Testis (tissue), 3 donors: Measurements from ENCODE around the gene TGFBRAP1. TPM values are rescaled to one million over a fixed set of nuclear protein-coding genes. Genes with fewer than 3 reads are reported as not detected.
A peak's percentile ranks its signal among the peaks of the same experiment; 100 is the strongest.

ENCODE experiments used
- DNase-seq: peaks from one replicate; pipeline ENCODE4 v3.0.0-alpha.2; 2019
- H3K27ac ChIP-seq, 2 donors: fragments of 200-600 bp; sonication (generic); one replicate each; pipeline ENCODE4 v1.5.1; 2019
- H3K27me3 ChIP-seq: fragments of 200-600 bp; sonication (generic); one replicate; pipeline ENCODE4 v1.5.1; 2019
- H3K36me3 ChIP-seq: fragments of 200-600 bp; sonication (generic); one replicate; pipeline ENCODE4 v1.5.1; 2017; ENCODE audit warnings: low read depth; ENCODE audit errors: missing control alignments
- H3K4me1 ChIP-seq: fragments of 200-600 bp; sonication (generic); one replicate; pipeline ENCODE4 v1.5.1; 2019
- H3K4me3 ChIP-seq, 2 donors: fragments of 200-600 bp; sonication (generic); one replicate each; pipeline ENCODE4 v1.5.1; 2017 to 2019
- H3K9me3 ChIP-seq: fragments of 200-600 bp; sonication (generic); one replicate; pipeline ENCODE4 v1.5.1; 2017
- CTCF ChIP-seq, 3 experiments: fragments of 450-650 bp in 2 of 3; fragments of 200-600 bp in 1 of 3; sonication (generic) in 1 of 3; IDR thresholded peaks; one replicate each; pipeline ENCODE4 v1.5.1; 2016 to 2019; ENCODE audit warnings: antibody characterized with exemption in 3 of 3, mild to moderate bottlenecking in 2 of 3, moderate library complexity in 1 of 3
- POLR2A ChIP-seq: fragments of 450-650 bp; IDR thresholded peaks from one replicate; pipeline ENCODE4 v1.6.1; 2017; ENCODE audit warnings: antibody characterized with exemption, mild to moderate bottlenecking, moderate library complexity
- WGBS, 2 donors: methylation state at CpG; one replicate each; pipeline ENCODE4 v1.1.5; 2018; 5-methylcytosine and 5-hydroxymethylcytosine counted together
- intact Hi-C: fragments of 100-400 bp; cut with DNase I; formaldehyde crosslinking; loops from one replicate; pipeline ENCODE4 v1.15.1; 2023; ENCODE audit warnings: low total_unique reads
- polyA plus RNA-seq: library from polyadenylated mRNA; stranded (reverse); fragments of 350-450 nt; fragmentation: Illumina TruSeq; extraction: RNeasy Lipid Tissue Mini Kit (QIAGEN cat#74804); gene quantifications from one replicate; pipeline ENCODE4 v1.2.3, GENCODE V29; 2014; ENCODE audit warnings: low read depth, low replicate concordance; ENCODE audit not compliant: insufficient read depth
- total RNA-seq, 2 donors: library from RNA; depleted of rRNA; stranded (reverse); fragments of >200 nt; gene quantifications; one replicate each; pipeline ENCODE4 v1.2.3, GENCODE V29; 2016

Gene TGFBRAP1
- total and polyA plus RNA-seq, 3 donors from 2014 or later: 7.3 to 16.3 (median 10.8) TPM

DNA sequence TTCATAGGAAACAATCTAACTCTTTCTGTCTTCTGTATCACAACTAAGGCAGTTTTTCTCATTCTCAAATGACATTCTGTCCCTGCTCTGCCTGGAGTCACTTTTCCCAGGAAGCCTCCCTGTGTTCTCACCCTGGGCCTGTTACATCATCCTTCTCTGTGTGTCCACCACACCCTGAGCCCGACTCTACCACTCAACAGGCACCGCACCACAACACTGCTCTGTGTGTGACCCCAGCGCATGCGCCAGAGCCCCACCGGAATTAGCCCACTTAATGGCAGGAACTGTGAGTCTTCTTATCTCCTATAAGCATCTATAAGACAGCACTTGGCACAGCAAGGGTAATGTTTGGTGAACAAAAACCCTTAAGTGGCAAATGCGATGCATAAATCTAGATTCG lies 32.3 kb downstream of the TGFBRAP1 start:
- WGBS, 2 donors: 91 to 94% methylated on average over 7 of the region's 7 CpGs
- Histone ChIP-seq H3K4me3 (no peak overlapping the region), H3K36me3 (no peaks in the 10 kb centered on the region), H3K27ac (no peak overlapping the region), H3K4me1 (no peaks in the 10 kb centered on the region), H3K27me3 (no peaks in the 10 kb centered on the region), H3K9me3 (no peaks in the 10 kb centered on the region)
- no peak for DNase-seq
- TF ChIP-seq POLR2A (no peak), CTCF (IDR thresholded peaks at IDR 0.05) (no peak)
- intact Hi-C loops: no loop called here

GRCh38 chr2:105296017-105296611 lies 33.4 kb downstream of the TGFBRAP1 start:
- 88 to 94% methylated on average over 7 of the region's 7 CpGs for WGBS, 2 donors
- TF ChIP-seq CTCF (IDR thresholded peaks at IDR 0.05) (no peak), POLR2A (no peak)
- Histone ChIP-seq H3K9me3 (no peaks in the 10 kb centered on the region), H3K36me3 (no peaks in the 10 kb centered on the region), H3K27ac (no peak overlapping the region), H3K27me3 (no peaks in the 10 kb centered on the region), H3K4me3 (no peak overlapping the region), H3K4me1 (no peaks in the 10 kb centered on the region)
- no peak for DNase-seq
- intact Hi-C loops: no loop called here

DNA sequence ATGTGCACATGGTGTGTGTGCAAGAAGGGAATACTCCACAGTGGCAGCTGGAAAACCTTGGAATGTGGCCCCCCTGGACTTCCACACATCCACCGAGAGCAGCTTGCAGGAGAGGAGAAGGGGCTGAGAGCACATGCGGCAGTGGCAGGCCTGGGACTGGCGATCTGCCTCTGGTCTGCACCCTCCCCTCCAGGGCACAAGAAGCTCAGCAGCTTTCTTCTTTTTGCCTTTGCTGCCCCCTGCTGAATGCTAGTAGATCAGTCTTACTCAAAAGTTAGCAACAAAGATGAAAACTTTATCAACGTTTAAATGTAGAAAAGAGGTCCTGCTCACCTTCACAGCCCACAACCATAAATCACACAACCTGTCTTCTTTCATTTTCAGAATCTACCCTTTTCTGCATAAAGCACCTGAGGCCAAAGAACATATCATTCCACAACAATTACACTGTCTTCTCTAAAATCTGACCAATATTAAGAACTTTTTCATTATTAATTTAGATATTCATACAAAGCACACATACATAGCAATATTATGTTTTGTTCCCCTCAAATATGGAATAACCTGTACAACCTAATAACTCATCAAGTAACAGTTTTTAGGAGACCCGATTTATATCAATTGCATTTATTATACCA lies 34.6 kb downstream of the TGFBRAP1 start:
- Histone ChIP-seq H3K27ac (no peak overlapping the region), H3K4me3 (no peak overlapping the region), H3K4me1 (no peaks in the 10 kb centered on the region), H3K27me3 (no peaks in the 10 kb centered on the region), H3K36me3 (no peaks in the 10 kb centered on the region), H3K9me3 (no peaks in the 10 kb centered on the region)
- peak in 2 of 3 experiments; percentile 36 to 46 for TF ChIP-seq CTCF (IDR thresholded peaks at IDR 0.05)
- no peak for TF ChIP-seq POLR2A
- DNase-seq: peak; percentile 69
- intact Hi-C loops: no loop called here
- 42 to 47% methylated on average over 5 of the region's 5 CpGs for WGBS, 2 donors

GRCh38 chr2:105294046-105294445 lies 35.5 kb downstream of the TGFBRAP1 start:
- intact Hi-C loops: no loop called here

More at GRCh38 chr2:105294046-105294445, 35.5 kb downstream of the TGFBRAP1 start:
- Histone ChIP-seq H3K4me3 (no peak overlapping the region), H3K4me1 (no peaks in the 10 kb centered on the region), H3K27me3 (no peaks in the 10 kb centered on the region), H3K27ac (no peak overlapping the region), H3K36me3 (no peaks in the 10 kb centered on the region), H3K9me3 (no peaks in the 10 kb centered on the region)
- TF ChIP-seq CTCF (IDR thresholded peaks at IDR 0.05) (no peak), POLR2A (no peak)
- 89% methylated on average over 6 of the region's 6 CpGs for WGBS, 2 donors
- no peak for DNase-seq
